IMR-90 (cell line): Measurements from ENCODE around the gene VAV3. TPM values are rescaled to one million over a fixed set of nuclear protein-coding genes. Genes with fewer than 3 reads are reported as not detected.

Experiments
- ATAC-seq: fragments of 200-7000 bp; cut with Tn5 transposase; 2 replicates; pipeline ENCODE4 v1.9.1; 2020; ENCODE audit warnings: low read depth, mild to moderate bottlenecking, moderate library complexity
- BruUV-seq: library from RNA; stranded (reverse); fragments of 400-500 nt; replicated peaks from 2 replicates; lab custom pipeline; 2021; lab: Mats Ljungman, UMichigan
- CTCF ChIA-PET: fragments of 300-600 bp; formaldehyde crosslinking; extraction: SDS; loops from one replicate; lab custom pipeline; 2021; ENCODE audit warnings: antibody characterized with exemption; lab: Yijun Ruan, JAX
- POLR2A ChIA-PET: fragments of 300-600 bp; sonication (Branson Sonifier 250); formaldehyde crosslinking; loops from one replicate; lab custom pipeline; 2022; ENCODE audit warnings: antibody characterized with exemption; ENCODE audit not compliant: unreplicated experiment; lab: Charles Lee
- DNase-seq: peaks from one replicate; pipeline ENCODE4 v3.0.0; 2013
- H2AFZ ChIP-seq: replicated peaks from 2 replicates; pipeline ENCODE3; 2013; ENCODE audit warnings: low read length, mild to moderate bottlenecking; ENCODE audit not compliant: poor library complexity
- H2AK5ac ChIP-seq: 2 replicates; pipeline ENCODE4 v1.6.1; 2013; ENCODE audit warnings: low read depth, low read length, inconsistent platforms
- H2AK9ac ChIP-seq: replicated peaks from 2 replicates; pipeline ENCODE3; 2013; ENCODE audit warnings: mild to moderate bottlenecking, low read depth, low read length, moderate library complexity; ENCODE audit not compliant: poor library complexity
- H2BK120ac ChIP-seq: 2 replicates; pipeline ENCODE4 v1.6.1; 2013; ENCODE audit warnings: low read depth, low read length, inconsistent platforms
- H2BK15ac ChIP-seq: 3 replicates; pipeline ENCODE4 v1.6.1; 2013; ENCODE audit warnings: low read depth, low read length, inconsistent platforms
- H2BK20ac ChIP-seq: 2 replicates; pipeline ENCODE4 v1.6.1; 2013; ENCODE audit warnings: low read depth, mild to moderate bottlenecking, inconsistent platforms, low read length, moderate library complexity
- H2BK5ac ChIP-seq: 2 replicates; pipeline ENCODE4 v1.6.1; 2013; ENCODE audit warnings: mild to moderate bottlenecking, low read depth, low read length, inconsistent platforms; ENCODE audit not compliant: poor library complexity, severe bottlenecking
- H3K14ac ChIP-seq: replicated peaks from 2 replicates; pipeline ENCODE4 v1.6.1; 2013; ENCODE audit warnings: low read depth, low read length, inconsistent platforms
- H3K18ac ChIP-seq: 2 replicates; pipeline ENCODE4 v1.6.1; 2013; ENCODE audit warnings: low read depth, low read length, control low read depth
- H3K23ac ChIP-seq: 2 replicates; pipeline ENCODE4 v1.6.1; 2013; ENCODE audit warnings: low read depth, low read length, inconsistent platforms
- H3K27ac ChIP-seq: 2 replicates; pipeline ENCODE4 v1.5.1; 2013; ENCODE audit warnings: mild to moderate bottlenecking, control low read depth, low read length; ENCODE audit not compliant: insufficient read depth
- H3K27me3 ChIP-seq: 2 replicates; pipeline ENCODE4 v1.6.1; 2013; ENCODE audit warnings: low read length; ENCODE audit not compliant: control insufficient read depth, insufficient read depth
- H3K36me3 ChIP-seq: 2 replicates; pipeline ENCODE4 v1.6.1; 2013; ENCODE audit warnings: low read length, mixed read lengths; ENCODE audit not compliant: control insufficient read depth, insufficient read depth
- H3K4ac ChIP-seq: 2 replicates; pipeline ENCODE4 v1.6.1; 2013; ENCODE audit warnings: low read depth, low read length, inconsistent platforms
- H3K4me1 ChIP-seq: 2 replicates; pipeline ENCODE4 v1.6.1; 2013; ENCODE audit warnings: low read length, mixed read lengths; ENCODE audit not compliant: control insufficient read depth, insufficient read depth
- H3K4me2 ChIP-seq: 2 replicates; pipeline ENCODE4 v1.6.1; 2013; ENCODE audit warnings: low read depth, mild to moderate bottlenecking, control low read depth, low read length, moderate library complexity
- H3K4me3 ChIP-seq: 2 replicates; pipeline ENCODE4 v1.5.1; 2013; ENCODE audit warnings: low read depth, mild to moderate bottlenecking, control low read depth, low read length, moderate library complexity; ENCODE audit not compliant: insufficient read depth
- H3K56ac ChIP-seq: 2 replicates; pipeline ENCODE4 v1.6.1; 2013; ENCODE audit warnings: low read length, inconsistent platforms; ENCODE audit not compliant: insufficient read depth; ENCODE audit errors: extremely low read depth
- H3K79me1 ChIP-seq, 2 experiments: 2 replicates each; pipeline ENCODE4 v1.6.1; 2013; ENCODE audit warnings: low read length in 2 of 2, inconsistent platforms in 1 of 2, low read depth in 1 of 2
- H3K9ac ChIP-seq: 2 replicates; pipeline ENCODE4 v1.6.1; 2013; ENCODE audit warnings: low read depth, low read length, control low read depth
- H3K9me1 ChIP-seq: 2 replicates; pipeline ENCODE4 v1.6.1; 2013; ENCODE audit warnings: low read length, inconsistent platforms; ENCODE audit not compliant: insufficient read depth
- H3K9me3 ChIP-seq: 2 replicates; pipeline ENCODE4 v1.6.1; 2013; ENCODE audit warnings: low read length; ENCODE audit not compliant: control insufficient read depth, insufficient read depth
- H4K20me1 ChIP-seq: 2 replicates; pipeline ENCODE4 v1.6.1; 2013; ENCODE audit warnings: low read length, inconsistent platforms; ENCODE audit not compliant: insufficient read depth
- H4K5ac ChIP-seq: 2 replicates; pipeline ENCODE4 v1.6.1; 2013; ENCODE audit warnings: mild to moderate bottlenecking, low read depth, low read length, control low read depth
- H4K8ac ChIP-seq, 2 experiments: 2 replicates each; pipeline ENCODE4 v1.6.1; 2013; ENCODE audit warnings: low read depth in 2 of 2, low read length in 2 of 2, control low read depth in 1 of 2, inconsistent platforms in 1 of 2
- H4K91ac ChIP-seq: 2 replicates; pipeline ENCODE4 v1.6.1; 2013; ENCODE audit warnings: low read depth, low read length, inconsistent platforms; ENCODE audit not compliant: insufficient read depth
- BHLHE40 ChIP-seq: fragments of 150-350 bp; IDR thresholded peaks from 2 replicates; pipeline ENCODE4 v1.6.1; 2016; ENCODE audit warnings: mild to moderate bottlenecking, low read depth, low read length
- CEBPB ChIP-seq: IDR thresholded peaks from 2 replicates; pipeline ENCODE4 v1.6.1; 2012; ENCODE audit warnings: low read depth, low read length, improper control_type of control experiment
- CHD1 ChIP-seq: IDR thresholded peaks from 2 replicates; pipeline ENCODE4 v1.6.1; 2012; ENCODE audit warnings: low read depth, low read length, improper control_type of control experiment
- FOS ChIP-seq: fragments of 150-350 bp; IDR thresholded peaks from 2 replicates; pipeline ENCODE4 v1.6.1; 2016; ENCODE audit warnings: low read depth, low read length
- MAFK ChIP-seq: IDR thresholded peaks from 2 replicates; pipeline ENCODE4 v1.6.1; 2012; ENCODE audit warnings: low read depth, low read length, improper control_type of control experiment
- MAZ ChIP-seq: IDR thresholded peaks from 2 replicates; pipeline ENCODE4 v1.6.1; 2012; ENCODE audit warnings: low read depth, mild to moderate bottlenecking, low read length, improper control_type of control experiment, moderate library complexity, borderline replicate concordance
- MXI1 ChIP-seq: IDR thresholded peaks from 2 replicates; pipeline ENCODE4 v1.6.1; 2012; ENCODE audit warnings: low read depth, mild to moderate bottlenecking, low read length, moderate library complexity, borderline replicate concordance
- NFE2L2 ChIP-seq: fragments of 150-350 bp; IDR thresholded peaks from 2 replicates; pipeline ENCODE4 v1.6.1; 2016; ENCODE audit warnings: low read depth, mild to moderate bottlenecking, low read length
- POLR2A ChIP-seq: IDR thresholded peaks from 2 replicates; pipeline ENCODE4 v1.6.1; 2012; ENCODE audit warnings: mild to moderate bottlenecking, low read depth, low read length
- RAD21 ChIP-seq: IDR thresholded peaks from 2 replicates; pipeline ENCODE4 v1.6.1; 2012; ENCODE audit warnings: low read length, improper control_type of control experiment
- RCOR1 ChIP-seq: IDR thresholded peaks from 2 replicates; pipeline ENCODE4 v1.6.1; 2012; ENCODE audit warnings: mild to moderate bottlenecking, low read length, improper control_type of control experiment; ENCODE audit not compliant: insufficient replicate concordance
- RFX5 ChIP-seq: IDR thresholded peaks from 2 replicates; pipeline ENCODE4 v1.8.0; 2012; ENCODE audit warnings: low read depth, mild to moderate bottlenecking, low read length, moderate library complexity
- SMC3 ChIP-seq: fragments of 150-350 bp; IDR thresholded peaks from 2 replicates; pipeline ENCODE4 v1.6.1; 2016; ENCODE audit warnings: low read depth, mild to moderate bottlenecking, antibody characterized with exemption, low read length, moderate library complexity
- WGBS, 2 experiments: methylation state at CpG; one replicate each; pipeline versions ENCODE4 v1.1.5 to v1.1.7; 2013; ENCODE audit warnings: missing lambda C conversion rate in 2 of 2; ENCODE audit not compliant: insufficient read length in 1 of 2; ENCODE audit errors: extremely low coverage in 2 of 2; 5-methylcytosine and 5-hydroxymethylcytosine counted together
- dilution Hi-C: fragments of 300-500 bp; cut with HindIII; formaldehyde crosslinking; loops from one replicate; pipeline ENCODE4 v1.14.3; 2018; ENCODE audit warnings: low sequenced_read_pairs; ENCODE audit not compliant: unreplicated experiment
- in situ Hi-C: fragments of 300-500 bp; cut with MboI; formaldehyde crosslinking; loops from 3 replicates; pipeline ENCODE4 v1.14.3; 2019; ENCODE audit warnings: low sequenced_read_pairs, inconsistent platforms, mixed read lengths
- intact Hi-C: fragments of 100-400 bp; cut with micrococcal nuclease; formaldehyde crosslinking; loops from 2 replicates; pipeline ENCODE4 v1.10.0; 2022
- polyA plus RNA-seq, 3 experiments: library from polyadenylated mRNA; depleted of rRNA; stranded (reverse); fragments of >200 nt; gene quantifications; 2 replicates each; pipeline ENCODE4 v1.2.3, GENCODE V29; 2012; ENCODE audit warnings: low replicate concordance in 1 of 3
- total RNA-seq: library from RNA; depleted of rRNA; stranded (reverse); fragments of >200 nt; gene quantifications from 2 replicates; pipeline ENCODE4 v1.2.3, GENCODE V29; 2012
- TF ChIP-seq, protein P1 (sequence below): fragments of 150-350 bp; IDR thresholded peaks from 2 replicates; pipeline ENCODE4 v1.6.1; 2016; ENCODE audit warnings: low read depth, mild to moderate bottlenecking, low read length, moderate library complexity, borderline replicate concordance
- TF ChIP-seq, protein P2 (sequence below): conservative IDR thresholded peaks from 2 replicates; pipeline ENCODE4 v1.5.1; 2012; ENCODE audit warnings: mild to moderate bottlenecking, low read depth, low read length, improper control_type of control experiment
- TF ChIP-seq, protein P3 (sequence below): fragments of 150-350 bp; IDR thresholded peaks from 2 replicates; pipeline ENCODE4 v1.6.1; 2017; ENCODE audit warnings: mild to moderate bottlenecking, antibody characterized with exemption, low read length, low read depth

The VAV3 gene
- total and polyA plus RNA-seq, 2 of the 4 experiments (the other 2 are of a cell fraction): 0.12 to 0.18 TPM

DNA sequence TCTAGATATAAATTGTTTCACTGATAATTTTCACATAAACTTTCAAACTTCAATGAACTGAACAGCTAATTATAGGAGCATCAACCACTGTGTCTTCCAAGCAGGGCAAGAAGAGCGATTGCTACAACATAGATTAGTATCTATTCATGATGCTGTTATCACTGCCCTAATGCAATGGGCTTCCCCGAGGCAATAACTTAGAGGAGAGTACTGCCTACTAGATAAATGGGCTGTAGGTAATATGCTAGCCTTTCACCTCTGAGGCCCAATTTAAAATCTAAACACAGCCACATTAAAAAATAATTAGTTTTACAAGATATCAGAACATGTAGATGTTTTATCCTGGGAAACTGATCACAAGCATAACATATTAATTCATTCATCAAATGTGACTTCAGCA lies 318.0 kb downstream of the VAV3 start:
- Histone ChIP-seq H2BK120ac (no peak overlapping the region), H2AK5ac (no peak overlapping the region), H3K4me2 (no peak overlapping the region), H3K4ac (no peak overlapping the region), H4K8ac (no peak overlapping the region), H3K9me1 (no peaks in the 10 kb centered on the region), H3K79me1 (no peaks in the 10 kb centered on the region), H2AFZ (no peak overlapping the region), H4K91ac (no peak overlapping the region), H2BK15ac (no peak overlapping the region), H3K9ac (no peak overlapping the region), H4K20me1 (no peaks in the 10 kb centered on the region), H3K9me3 (no peaks in the 10 kb centered on the region), H3K36me3 (no peaks in the 10 kb centered on the region), H2BK20ac (no peak overlapping the region), H4K5ac (no peak overlapping the region), H3K4me3 (no peak overlapping the region), H2BK5ac (no peak overlapping the region), H3K27ac (no peak overlapping the region), H3K23ac (no peak overlapping the region), H3K4me1 (no peaks in the 10 kb centered on the region), H3K14ac (no peak overlapping the region), H3K18ac (no peak overlapping the region), H3K56ac (no peak overlapping the region), H2AK9ac (no peak overlapping the region), H3K27me3 (no peaks in the 10 kb centered on the region)
- POLR2A ChIA-PET: no interaction called here
- TF ChIP-seq SMC3 (no peak), BHLHE40 (no peak), MAZ (no peak), CHD1 (no peak), CEBPB (no peak), NFE2L2 (no peak), MAFK (no peak), FOS (no peak), MXI1 (no peak), RFX5 (no peak), POLR2A (no peak), RAD21 (no peak), RCOR1 (no peak)
- TF ChIP-seq, protein P1, sequence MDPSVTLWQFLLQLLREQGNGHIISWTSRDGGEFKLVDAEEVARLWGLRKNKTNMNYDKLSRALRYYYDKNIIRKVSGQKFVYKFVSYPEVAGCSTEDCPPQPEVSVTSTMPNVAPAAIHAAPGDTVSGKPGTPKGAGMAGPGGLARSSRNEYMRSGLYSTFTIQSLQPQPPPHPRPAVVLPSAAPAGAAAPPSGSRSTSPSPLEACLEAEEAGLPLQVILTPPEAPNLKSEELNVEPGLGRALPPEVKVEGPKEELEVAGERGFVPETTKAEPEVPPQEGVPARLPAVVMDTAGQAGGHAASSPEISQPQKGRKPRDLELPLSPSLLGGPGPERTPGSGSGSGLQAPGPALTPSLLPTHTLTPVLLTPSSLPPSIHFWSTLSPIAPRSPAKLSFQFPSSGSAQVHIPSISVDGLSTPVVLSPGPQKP: no peak
- TF ChIP-seq, protein P2, sequence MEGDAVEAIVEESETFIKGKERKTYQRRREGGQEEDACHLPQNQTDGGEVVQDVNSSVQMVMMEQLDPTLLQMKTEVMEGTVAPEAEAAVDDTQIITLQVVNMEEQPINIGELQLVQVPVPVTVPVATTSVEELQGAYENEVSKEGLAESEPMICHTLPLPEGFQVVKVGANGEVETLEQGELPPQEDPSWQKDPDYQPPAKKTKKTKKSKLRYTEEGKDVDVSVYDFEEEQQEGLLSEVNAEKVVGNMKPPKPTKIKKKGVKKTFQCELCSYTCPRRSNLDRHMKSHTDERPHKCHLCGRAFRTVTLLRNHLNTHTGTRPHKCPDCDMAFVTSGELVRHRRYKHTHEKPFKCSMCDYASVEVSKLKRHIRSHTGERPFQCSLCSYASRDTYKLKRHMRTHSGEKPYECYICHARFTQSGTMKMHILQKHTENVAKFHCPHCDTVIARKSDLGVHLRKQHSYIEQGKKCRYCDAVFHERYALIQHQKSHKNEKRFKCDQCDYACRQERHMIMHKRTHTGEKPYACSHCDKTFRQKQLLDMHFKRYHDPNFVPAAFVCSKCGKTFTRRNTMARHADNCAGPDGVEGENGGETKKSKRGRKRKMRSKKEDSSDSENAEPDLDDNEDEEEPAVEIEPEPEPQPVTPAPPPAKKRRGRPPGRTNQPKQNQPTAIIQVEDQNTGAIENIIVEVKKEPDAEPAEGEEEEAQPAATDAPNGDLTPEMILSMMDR: no peak
- TF ChIP-seq, protein P3, sequence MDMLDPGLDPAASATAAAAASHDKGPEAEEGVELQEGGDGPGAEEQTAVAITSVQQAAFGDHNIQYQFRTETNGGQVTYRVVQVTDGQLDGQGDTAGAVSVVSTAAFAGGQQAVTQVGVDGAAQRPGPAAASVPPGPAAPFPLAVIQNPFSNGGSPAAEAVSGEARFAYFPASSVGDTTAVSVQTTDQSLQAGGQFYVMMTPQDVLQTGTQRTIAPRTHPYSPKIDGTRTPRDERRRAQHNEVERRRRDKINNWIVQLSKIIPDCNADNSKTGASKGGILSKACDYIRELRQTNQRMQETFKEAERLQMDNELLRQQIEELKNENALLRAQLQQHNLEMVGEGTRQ: no peak
- ATAC-seq (no peak), DNase-seq (no peak)
- no CpG with 5 or more reads among the region's 2 CpGs for WGBS, 2 experiments
- no TSS peak for BruUV-seq
- dilution Hi-C loops: no loop called here
- CTCF ChIA-PET: no interaction called here
- in situ Hi-C loops: no loop called here
- intact Hi-C loops: no loop called here
